ENCODE data around the gene SUN3. TPM values are rescaled to one million over a fixed set of nuclear protein-coding genes. Genes with fewer than 3 reads are reported as not detected.
"Not testable (repeated sequence)": the region's sequence is repeated elsewhere in the genome, so short reads cannot be mapped to it uniquely, and the experiment has no call there.

The SUN3 gene
- total and polyA plus RNA-seq, 5 experiments from 2014 or later: 0.60 to 2.3 (median 1.0) TPM; not detected in 2

- no peaks in the 10 kb centered on the region for H3K36me3 Mint-ChIP-seq
- H3K9me3 Mint-ChIP-seq: peaks cover 0 to 13% (median 0%) of the 10 kb centered on the region in 9 donors
- peak overlapping the region in 7 of 10 donors; percentile 51 to 94 (median 78) for H3K27ac Mint-ChIP-seq
- H3K27me3 Mint-ChIP-seq: no peaks in the 10 kb centered on the region
- peak overlapping the region in 3 of 10 donors; percentile 12 to 50 (median 46) for H3K4me3 Mint-ChIP-seq
- DNase-seq (no peak), ATAC-seq (no peak)
- POLR2A ChIA-PET: interaction anchor here (0.5 to 3.1 kb wide), 6 partner anchors 10 to 1980 kb away, joined by 3 to 54 read pairs (median 8); partner anchors contain the start of genes HUS1 and UPP1
- peaks cover 18 to 20% (median 20%) of the 10 kb centered on the region in 4 donors for H3K4me1 Mint-ChIP-seq
Observed at GRCh38 chr7:47990592-47990991, 38.3 kb downstream of the SUN3 start.

GRCh38 chr7:47989607-47990400, 39.1 kb downstream of the SUN3 start:
- H3K27ac Mint-ChIP-seq: peak overlapping the region in 5 of 10 donors; percentile 6 to 84 (median 44)

GRCh38 chr7:47988496-47989386, 40.2 kb downstream of the SUN3 start:
- peaks cover 18 to 20% (median 20%) of the 10 kb centered on the region in 4 donors for H3K4me1 Mint-ChIP-seq
- no peak overlapping the region for H3K4me3 Mint-ChIP-seq
- no peaks in the 10 kb centered on the region for H3K27me3 Mint-ChIP-seq
- H3K36me3 Mint-ChIP-seq: no peaks in the 10 kb centered on the region
- POLR2A ChIA-PET: no interaction called here
- ATAC-seq: no peak
- peak overlapping the region in 4 of 10 donors; percentile 7 to 73 (median 50) for H3K27ac Mint-ChIP-seq
- H3K9me3 Mint-ChIP-seq: no peaks in the 10 kb centered on the region
- DNase-seq: no peak

More at GRCh38 chr7:47989607-47990400, 39.1 kb downstream of the SUN3 start:
- POLR2A ChIA-PET, H3K4me3 Mint-ChIP-seq, H3K36me3 Mint-ChIP-seq, DNase-seq, ATAC-seq, H3K9me3 Mint-ChIP-seq, H3K27me3 Mint-ChIP-seq: not testable (repeated sequence)
- H3K4me1 Mint-ChIP-seq: peaks cover 18 to 20% (median 20%) of the 10 kb centered on the region in 4 donors

- no peak for ATAC-seq
- H3K9me3 Mint-ChIP-seq: no peaks in the 10 kb centered on the region
- peaks cover 0 to 2% (median 0%) of the 10 kb centered on the region in 5 donors for H3K27me3 Mint-ChIP-seq
- H3K4me1 Mint-ChIP-seq: peaks cover 10 to 18% (median 18%) of the 10 kb centered on the region in 4 donors
- DNase-seq: no peak
- peaks cover 2 to 12% (median 5%) of the 10 kb centered on the region in 3 donors for H3K36me3 Mint-ChIP-seq
- POLR2A ChIA-PET: no interaction called here
- no peak overlapping the region for H3K4me3 Mint-ChIP-seq
- no peak overlapping the region for H3K27ac Mint-ChIP-seq
Observed at GRCh38 chr7:47982610-47983009, 46.3 kb downstream of the SUN3 start.

GRCh38 chr7:47980648-47981047, 48.3 kb downstream of the SUN3 start:
- not testable (repeated sequence) for DNase-seq, H3K9me3 Mint-ChIP-seq, H3K27me3 Mint-ChIP-seq, ATAC-seq
- POLR2A ChIA-PET: interaction anchor here (1.3 to 1.8 kb wide), 2 partner anchors 11 to 108 kb away, joined by 8 to 11 read pairs; partner anchors contain the start of gene UPP1
- H3K4me1 Mint-ChIP-seq: peaks cover 13 to 29% (median 26%) of the 10 kb centered on the region in 4 donors
- peak overlapping the region in 3 of 10 donors; percentile 27 to 44 (median 29) for H3K27ac Mint-ChIP-seq
- H3K4me3 Mint-ChIP-seq: peak overlapping the region in 1 of 10 donors; percentile 60
- peaks cover 5 to 30% (median 5%) of the 10 kb centered on the region in 3 donors for H3K36me3 Mint-ChIP-seq

GRCh38 chr7:47979832-47980181, 49.1 kb downstream of the SUN3 start:
- peaks cover 0 to 2% (median 0%) of the 10 kb centered on the region in 5 donors for H3K27me3 Mint-ChIP-seq
- H3K4me3 Mint-ChIP-seq: peak overlapping the region; percentile 86 to 100 (median 98)
- POLR2A ChIA-PET: interaction anchor here (1.3 to 1.8 kb wide), 3 partner anchors 12 to 109 kb away, joined by 4 to 11 read pairs (median 8); partner anchors contain the start of gene UPP1
- H3K36me3 Mint-ChIP-seq: peaks cover 5 to 38% (median 7%) of the 10 kb centered on the region in 3 donors
- DNase-seq: no peak
- H3K4me1 Mint-ChIP-seq: peaks cover 13 to 30% (median 27%) of the 10 kb centered on the region in 4 donors
- H3K9me3 Mint-ChIP-seq: no peaks in the 10 kb centered on the region
- H3K27ac Mint-ChIP-seq: peak overlapping the region; percentile 98 to 100 (median 100)
- no peak for ATAC-seq

- POLR2A ChIA-PET: interaction anchor here (1.3 to 1.8 kb wide), 4 partner anchors 12 to 110 kb away, joined by 4 to 11 read pairs (median 9); partner anchors contain the start of gene UPP1
- ATAC-seq (peak; percentile 97 to 98), DNase-seq (peak; percentile 82 to 97 (median 90))
- peak within 1 kb of the TSS; percentile 86 to 100 (median 98) for H3K4me3 Mint-ChIP-seq
- H3K36me3 Mint-ChIP-seq: peaks cover 5 to 43% (median 12%) of the 10 kb centered on the region in 3 donors
- H3K27ac Mint-ChIP-seq: peak within 1 kb of the TSS; percentile 98 to 100 (median 100)
- peaks cover 14 to 35% (median 29%) of the 10 kb centered on the region in 4 donors for H3K4me1 Mint-ChIP-seq
- no peaks in the 10 kb centered on the region for H3K9me3 Mint-ChIP-seq
- H3K27me3 Mint-ChIP-seq: peaks cover 0 to 2% (median 0%) of the 10 kb centered on the region in 5 donors
Observed at GRCh38 chr7:47979145-47979831, 49.6 kb downstream of the SUN3 start, which contains the start of gene HUS1. TSS of gene HUS1 (minus strand) at chr7:47979615. CDS start at chr7:47979519, 96 bp downstream.

- Mint-ChIP-seq H3K4me3 (peak overlapping the region; percentile 86 to 100 (median 98)), H3K9me3 (no peaks in the 10 kb centered on the region), H3K36me3 (peaks cover 5 to 48% (median 14%) of the 10 kb centered on the region in 3 donors), H3K4me1 (peaks cover 19 to 40% (median 31%) of the 10 kb centered on the region in 4 donors), H3K27ac (peak overlapping the region; percentile 98 to 100 (median 100)), H3K27me3 (peaks cover 0 to 2% (median 0%) of the 10 kb centered on the region in 5 donors)
- POLR2A ChIA-PET: interaction anchor here (0.6 to 1.5 kb wide), 6 partner anchors 9 to 110 kb away, joined by 3 to 10 read pairs (median 4); partner anchors contain the start of gene UPP1
- peak in 1 of 2 donors; percentile 30 for ATAC-seq
- no peak for DNase-seq
Observed at GRCh38 chr7:47978790-47979144, 50.1 kb downstream of the SUN3 start.

- Mint-ChIP-seq H3K27me3 (no peaks in the 10 kb centered on the region), H3K9me3 (no peaks in the 10 kb centered on the region), H3K27ac (peak overlapping the region in 2 of 10 donors; percentile 0 to 76), H3K4me3 (no peak overlapping the region), H3K36me3 (peaks cover 10 to 93% (median 29%) of the 10 kb centered on the region in 3 donors), H3K4me1 (peaks cover 37 to 62% (median 51%) of the 10 kb centered on the region in 4 donors)
- no peak for ATAC-seq
- no peak for DNase-seq
- POLR2A ChIA-PET: no interaction called here
Observed at GRCh38 chr7:47973739-47974138, 55.2 kb downstream of the SUN3 start.

GRCh38 chr7:47970761-47971160, 58.1 kb downstream of the SUN3 start:
- H3K4me1 Mint-ChIP-seq: peaks cover 26 to 53% (median 42%) of the 10 kb centered on the region in 4 donors

More at GRCh38 chr7:47970761-47971160, 58.1 kb downstream of the SUN3 start:
- Mint-ChIP-seq H3K27me3 (no peaks in the 10 kb centered on the region), H3K27ac (peak overlapping the region in 5 of 10 donors; percentile 15 to 83 (median 45)), H3K9me3 (no peaks in the 10 kb centered on the region), H3K36me3 (peaks cover 16 to 95% (median 41%) of the 10 kb centered on the region in 3 donors), H3K4me3 (no peak overlapping the region)
- ATAC-seq (no peak), DNase-seq (no peak)
- POLR2A ChIA-PET: no interaction called here
